Stimulated activated CD8-positive, alpha-beta memory T cell treated with anti-CD3 and anti-CD28 coated beads, Interleukin-4, amount 100 ng/mL, for 24 hours (primary cell): ENCODE results near the gene MAMDC4.

Experiments
- DNase-seq: peaks from one replicate; pipeline ENCODE4 v3.0.0-alpha.2; 2020; ENCODE audit warnings: low read depth

Gene MAMDC4

GRCh38 chr9:136849960-136850865 is 1.9 kb upstream of the MAMDC4 start:
- no peak for DNase-seq

GRCh38 chr9:136850866-136851775 is 1.0 kb upstream of the MAMDC4 start:
- DNase-seq: no peak

GRCh38 chr9:136852664-136853595 is 784 bp downstream of the MAMDC4 start:
- no peak for DNase-seq

GRCh38 chr9:136853596-136854112 is 1.5 kb downstream of the MAMDC4 start:
- DNase-seq: no peak

GRCh38 chr9:136854113-136854841 is 2.1 kb downstream of the MAMDC4 start:
- no peak for DNase-seq

- no peak for DNase-seq
These were observed 2.8 kb downstream of the MAMDC4 start for GRCh38 chr9:136854842-136855460.

GRCh38 chr9:136855461-136856078 is 3.4 kb downstream of the MAMDC4 start:
- no peak for DNase-seq

- DNase-seq: no peak
These were observed 3.9 kb downstream of the MAMDC4 start for GRCh38 chr9:136856079-136856476.

GRCh38 chr9:136856541-136857141 is 4.5 kb downstream of the MAMDC4 start:
- no peak for DNase-seq

- DNase-seq: no peak
These were observed 5.0 kb downstream of the MAMDC4 start for GRCh38 chr9:136857166-136857565.

- no peak for DNase-seq
These were observed 5.7 kb downstream of the MAMDC4 start for GRCh38 chr9:136857581-136858412.

GRCh38 chr9:136858452-136858843 is 6.3 kb downstream of the MAMDC4 start:
- DNase-seq: no peak

GRCh38 chr9:136858844-136859757 is 7.0 kb downstream of the MAMDC4 start:
- no peak for DNase-seq

GRCh38 chr9:136860529-136860928 is 8.4 kb downstream of the MAMDC4 start:
- DNase-seq: no peak

GRCh38 chr9:136860933-136861873 is 9.1 kb downstream of the MAMDC4 start:
- DNase-seq: no peak

GRCh38 chr9:136861874-136862457 is 9.8 kb downstream of the MAMDC4 start:
- DNase-seq: no peak
